H1 (cell line): ENCODE results near the gene FRMD5. TPM values are rescaled to one million over a fixed set of nuclear protein-coding genes. Genes with fewer than 3 reads are reported as not detected.

Experiments used
- CTCF ChIA-PET: fragments of 300-600 bp; sonication (Branson Sonifier 250); formaldehyde crosslinking; loops from one replicate; lab custom pipeline; 2021; ENCODE audit not compliant: partially characterized antibody; lab: Charles Lee
- POLR2A ChIA-PET: fragments of 300-600 bp; sonication (Branson Sonifier 250); formaldehyde crosslinking; loops from one replicate; lab custom pipeline; 2021; ENCODE audit warnings: inconsistent platforms; ENCODE audit not compliant: partially characterized antibody; lab: Charles Lee
- DNase-seq, 2 experiments: peaks; one replicate each; pipeline versions ENCODE4 v3.0.0 to v3.0.0-alpha.2; 2010 to 2022; ENCODE audit warnings: low spot score in 2 of 2, low read depth in 1 of 2, mixed read lengths in 1 of 2
- FAIRE-seq: peaks from 2 replicates; lab custom pipeline; 2011; peaks lifted over from hg19 to GRCh38; lab: Jason Lieb, UNC
- H2AFZ ChIP-seq: 2 replicates; pipeline ENCODE4 v1.8.1; 2012; ENCODE audit warnings: low read length, inconsistent platforms
- H2AK5ac ChIP-seq: 2 replicates; pipeline ENCODE4 v1.6.1; 2013; ENCODE audit warnings: low read depth, low read length
- H2BK120ac ChIP-seq: replicated peaks from 2 replicates; pipeline ENCODE3; 2013; ENCODE audit warnings: low read depth, low read length, inconsistent platforms
- H2BK12ac ChIP-seq: 2 replicates; pipeline ENCODE4 v1.6.1; 2013; ENCODE audit warnings: low read depth, low read length
- H2BK15ac ChIP-seq: 2 replicates; pipeline ENCODE4 v1.6.1; 2013; ENCODE audit warnings: low read length
- H2BK20ac ChIP-seq: 2 replicates; pipeline ENCODE4 v1.6.1; 2013; ENCODE audit warnings: low read length
- H2BK5ac ChIP-seq: 2 replicates; pipeline ENCODE4 v1.6.1; 2013; ENCODE audit warnings: low read depth, low read length
- H3K14ac ChIP-seq: 2 replicates; pipeline ENCODE4 v1.6.1; 2013; ENCODE audit warnings: inconsistent platforms; ENCODE audit not compliant: insufficient read length
- H3K18ac ChIP-seq: 2 replicates; pipeline ENCODE4 v1.6.1; 2013; ENCODE audit warnings: low read length; ENCODE audit errors: extremely low read depth
- H3K23ac ChIP-seq: 2 replicates; pipeline ENCODE4 v1.6.1; 2013; ENCODE audit warnings: inconsistent platforms; ENCODE audit not compliant: insufficient read length
- H3K23me2 ChIP-seq: 2 replicates; pipeline ENCODE4 v1.6.1; 2013; ENCODE audit warnings: low read depth, low read length
- H3K27ac ChIP-seq: 2 replicates; pipeline ENCODE4 v1.6.1; 2011; ENCODE audit warnings: low read depth, low read length, inconsistent platforms
- H3K27me3 ChIP-seq, 4 experiments: replicated peaks in 1 of 4; 1 replicate in 1 of 4; 2 replicates in 3 of 4; pipeline versions ENCODE4 v1.6.1 to v1.8.1; 2011 to 2013; ENCODE audit warnings: low read length in 3 of 4, mild to moderate bottlenecking in 3 of 4, inconsistent platforms in 2 of 4, mixed read lengths in 2 of 4, moderate library complexity in 1 of 4; ENCODE audit not compliant: control insufficient read depth in 3 of 4, insufficient read depth in 3 of 4; ENCODE audit errors: extremely low read depth in 1 of 4
- H3K36me3 ChIP-seq, 4 experiments: 2 replicates each; pipeline versions ENCODE4 v1.6.1 to v1.8.1; 2011 to 2013; ENCODE audit warnings: mild to moderate bottlenecking in 4 of 4, low read length in 3 of 4, moderate library complexity in 2 of 4, control low read depth in 1 of 4, inconsistent platforms in 1 of 4; ENCODE audit not compliant: insufficient read depth in 4 of 4, control insufficient read depth in 2 of 4
- H3K4ac ChIP-seq: replicated peaks from 2 replicates; pipeline ENCODE3; 2013; ENCODE audit warnings: low read length, low read depth, mixed read lengths, inconsistent platforms; ENCODE audit not compliant: insufficient read length
- H3K4me1 ChIP-seq, 4 experiments: replicated peaks in 1 of 4; 1 replicate in 1 of 4; 2 replicates in 3 of 4; pipeline versions ENCODE4 v1.6.1 to v1.8.1; 2011 to 2013; ENCODE audit warnings: low read length in 3 of 4, inconsistent platforms in 2 of 4, mixed read lengths in 1 of 4; ENCODE audit not compliant: insufficient read depth in 4 of 4, control insufficient read depth in 3 of 4
- H3K4me2 ChIP-seq, 2 experiments: 2 replicates each; pipeline versions ENCODE4 v1.6.1 to v1.8.1; 2011 to 2013; ENCODE audit warnings: low read depth in 2 of 2, low read length in 2 of 2, control low read depth in 1 of 2, inconsistent platforms in 1 of 2, mild to moderate bottlenecking in 1 of 2; ENCODE audit not compliant: insufficient read depth in 1 of 2
- H3K4me3 ChIP-seq, 4 experiments: fragments of 200-600, 300-600 bp in 1 of 4; sonication (generic), shearing (Covaris generic), sonication (Bioruptor Twin) in 1 of 4; 2 replicates each; pipeline versions ENCODE4 v1.5.1 to v1.8.1; 2011 to 2016; ENCODE audit warnings: low read length in 4 of 4, low read depth in 3 of 4, control low read depth in 2 of 4, inconsistent platforms in 2 of 4, mild to moderate bottlenecking in 2 of 4, mixed read lengths in 1 of 4, moderate library complexity in 1 of 4; ENCODE audit not compliant: insufficient read depth in 2 of 4; ENCODE audit errors: extremely low read depth in 1 of 4
- H3K56ac ChIP-seq: replicated peaks from 2 replicates; pipeline ENCODE3; 2013; ENCODE audit warnings: low read depth, mild to moderate bottlenecking, mixed read lengths, low read length, inconsistent platforms; ENCODE audit not compliant: insufficient read length
- H3K79me1 ChIP-seq: 2 replicates; pipeline ENCODE4 v1.6.1; 2013; ENCODE audit warnings: low read depth, low read length, control low read depth
- H3K79me2 ChIP-seq, 2 experiments: 2 replicates each; pipeline versions ENCODE4 v1.6.1 to v1.8.1; 2012 to 2013; ENCODE audit warnings: low read length in 2 of 2, mild to moderate bottlenecking in 2 of 2, inconsistent platforms in 1 of 2; ENCODE audit not compliant: insufficient read depth in 2 of 2, control insufficient read depth in 1 of 2
- H3K9ac ChIP-seq, 4 experiments: replicated peaks in 1 of 4; 1 replicate in 1 of 4; 2 replicates in 3 of 4; pipeline versions ENCODE4 v1.6.1 to v1.8.1; 2011 to 2013; ENCODE audit warnings: low read depth in 3 of 4, low read length in 3 of 4, control low read depth in 2 of 4, mild to moderate bottlenecking in 2 of 4, moderate library complexity in 2 of 4, inconsistent platforms in 1 of 4; ENCODE audit errors: extremely low read depth in 1 of 4
- H3K9me3 ChIP-seq, 2 experiments: 2 replicates each; pipeline versions ENCODE4 v1.6.1 to v1.8.1; 2012 to 2013; ENCODE audit warnings: mild to moderate bottlenecking in 2 of 2, moderate library complexity in 2 of 2, control low read depth in 1 of 2, inconsistent platforms in 1 of 2, low read depth in 1 of 2, low read length in 1 of 2, mixed read lengths in 1 of 2; ENCODE audit not compliant: insufficient read depth in 2 of 2
- H4K20me1 ChIP-seq, 2 experiments: replicated peaks in 1 of 2; 2 replicates each; pipeline versions ENCODE3 to v1.8.1; 2011 to 2013; ENCODE audit warnings: inconsistent platforms in 2 of 2, low read length in 2 of 2, mild to moderate bottlenecking in 1 of 2; ENCODE audit not compliant: insufficient read depth in 2 of 2, control insufficient read depth in 1 of 2
- H4K5ac ChIP-seq: 2 replicates; pipeline ENCODE4 v1.6.1; 2013; ENCODE audit warnings: low read length, low read depth, mixed read lengths, inconsistent platforms; ENCODE audit not compliant: insufficient read length
- H4K8ac ChIP-seq: 2 replicates; pipeline ENCODE4 v1.8.0; 2013; ENCODE audit warnings: mild to moderate bottlenecking, moderate library complexity, low read length, inconsistent platforms; ENCODE audit not compliant: insufficient read depth; ENCODE audit errors: extremely low read depth
- H4K91ac ChIP-seq: replicated peaks from 2 replicates; pipeline ENCODE3; 2013; ENCODE audit warnings: low read length, mixed read lengths, inconsistent platforms; ENCODE audit not compliant: insufficient read length
- EP300 ChIP-seq, 2 experiments: IDR thresholded peaks; 1 replicate in 1 of 2; 2 replicates in 1 of 2; pipeline ENCODE4 v1.6.1; 2011 to 2012; ENCODE audit warnings: low read depth in 2 of 2, low read length in 2 of 2, mild to moderate bottlenecking in 2 of 2, borderline replicate concordance in 1 of 2, inconsistent platforms in 1 of 2, moderate library complexity in 1 of 2
- FOSL1 ChIP-seq: IDR thresholded peaks from 2 replicates; pipeline ENCODE4 v1.6.1; 2011; ENCODE audit warnings: mild to moderate bottlenecking, low read depth, low read length, moderate library complexity; ENCODE audit not compliant: insufficient read depth
- POLR2A ChIP-seq, 2 experiments: IDR thresholded peaks; 1 replicate in 1 of 2; 2 replicates in 1 of 2; pipeline ENCODE4 v1.6.1; 2011; ENCODE audit warnings: low read depth in 2 of 2, low read length in 2 of 2, mild to moderate bottlenecking in 2 of 2; ENCODE audit errors: control extremely low read depth in 1 of 2
- WGBS, 2 experiments: shearing (Covaris generic) in 1 of 2; methylation state at CpG; one replicate each; pipeline versions ENCODE4 v1.1.6 to v1.1.7; 2013 to 2015; ENCODE audit warnings: low lambda C conversion rate in 2 of 2, mixed read lengths in 2 of 2, inconsistent platforms in 1 of 2, low coverage in 1 of 2, missing lambda C conversion rate in 1 of 2; ENCODE audit not compliant: insufficient replicate concordance in 2 of 2, insufficient coverage in 1 of 2, insufficient read length in 1 of 2; ENCODE audit errors: extremely low coverage in 1 of 2, missing lambda C conversion rate in 1 of 2; 5-methylcytosine and 5-hydroxymethylcytosine counted together
- polyA plus RNA-seq, 7 experiments: library from polyadenylated mRNA; depleted of rRNA in 3 of 7; stranded (reverse) in 5 of 7; unstranded in 2 of 7; fragments of >200 nt in 5 of 7; fragments of 200-250 nt in 2 of 7; gene quantifications; 1 replicate in 5 of 7; 2 replicates in 1 of 7; 4 replicates in 1 of 7; pipeline versions ENCODE4 v1.2.1 to v1.2.3, GENCODE V29; 2011 to 2013; ENCODE audit warnings: missing spikeins in 2 of 7, mixed read lengths in 2 of 7
- total RNA-seq: library from RNA; stranded (reverse); fragmentation: NEBNext Ultra II Directional; extraction: Animal tissue kit (Norgen Biotek cat#: 25700); gene quantifications from 2 replicates; pipeline ENCODE4 v1.2.1, GENCODE V29; 2021

The FRMD5 gene
- total and polyA plus RNA-seq, 2 of the 8 experiments (the other 6 are each of a cell fraction or from before 2014, with no cell fraction given): 10.1 to 12.6 TPM

DNA sequence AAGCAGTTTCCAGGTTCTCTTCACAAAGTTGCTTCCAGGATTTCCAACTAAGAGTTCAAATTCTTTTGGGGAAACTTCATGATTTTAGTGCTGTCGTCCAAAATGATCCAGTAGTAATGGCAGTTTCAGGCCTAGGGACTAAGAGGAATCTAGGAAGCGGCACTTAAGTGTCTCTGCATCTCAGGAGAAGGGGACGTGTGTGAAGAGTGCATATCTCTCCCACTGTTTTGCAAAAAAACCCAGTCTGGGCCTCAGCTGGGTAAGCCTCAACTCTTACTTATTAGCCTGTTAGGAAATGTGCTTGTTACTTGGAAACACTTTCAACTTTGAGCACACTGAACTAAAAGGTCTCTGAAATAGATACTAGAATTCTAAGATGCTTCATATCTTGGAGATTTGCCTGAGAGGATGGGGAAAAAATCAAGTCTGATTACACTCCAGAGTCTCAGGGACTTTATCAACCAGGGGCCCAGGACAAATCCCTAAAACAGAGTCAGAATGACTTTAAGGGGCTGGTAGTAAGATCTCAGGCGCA lies 286.5 kb downstream of the FRMD5 start:
- CTCF ChIA-PET: interaction anchor here (7.3 kb wide), 1 partner anchor 157 kb away, joined by 86 read pairs; no protein-coding TSS in a partner anchor
- no peaks in the 10 kb centered on the region for H3K27me3 ChIP-seq
- no peak overlapping the region for H3K56ac ChIP-seq
- H3K18ac ChIP-seq: no peak overlapping the region
- H3K4me2 ChIP-seq: no peak overlapping the region
- no peak overlapping the region for H2BK12ac ChIP-seq
- H2AFZ ChIP-seq: no peak overlapping the region
- no peak overlapping the region for H2BK15ac ChIP-seq
- H3K36me3 ChIP-seq: peaks cover 0 to 2% (median 0%) of the 10 kb centered on the region in 4 experiments; a peak in 2 of 8 replicates
- 89% methylated on average over 4 of the region's 4 CpGs; no CpG with 5 or more reads in 1 of the 2 experiments for WGBS, 2 experiments
- no peak overlapping the region for H2AK5ac ChIP-seq
- no peak overlapping the region for H2BK20ac ChIP-seq
- H3K14ac ChIP-seq: no peak overlapping the region
- no peaks in the 10 kb centered on the region for H3K79me2 ChIP-seq
- FAIRE-seq (no peak), DNase-seq (no peak)
- no peaks in the 10 kb centered on the region for H3K23me2 ChIP-seq
- H3K4me1 ChIP-seq: peaks cover 0 to under 1% (median under 1%) of the 10 kb centered on the region in 4 experiments; a peak in 2 of 7 replicates
- H4K8ac ChIP-seq: no peak overlapping the region
- no peak overlapping the region for H4K5ac ChIP-seq
- H3K27ac ChIP-seq: no peak overlapping the region
- no peaks in the 10 kb centered on the region for H4K20me1 ChIP-seq
- H2BK120ac ChIP-seq: no peak overlapping the region
- TF ChIP-seq POLR2A (IDR thresholded peaks at IDR 0.05; ENCODE audit: control extremely low read depth in 1 of 2, low read depth in 2 of 2, low read length in 2 of 2) (no peak), EP300 (IDR thresholded peaks at IDR 0.05; ENCODE audit: borderline replicate concordance in 1 of 2, low read depth in 2 of 2, low read length in 2 of 2) (no peak), FOSL1 (no peak)
- H3K9ac ChIP-seq: no peak overlapping the region
- no peaks in the 10 kb centered on the region for H3K79me1 ChIP-seq
- no peak overlapping the region for H3K23ac ChIP-seq
- H3K4ac ChIP-seq: no peak overlapping the region
- H3K4me3 ChIP-seq: no peak overlapping the region
- POLR2A ChIA-PET: interaction anchor here (1.3 kb wide), 1 partner anchor 19 kb away, joined by 3 read pairs; no protein-coding TSS in a partner anchor
- no peak overlapping the region for H4K91ac ChIP-seq
- no peak overlapping the region for H2BK5ac ChIP-seq
- H3K9me3 ChIP-seq: no peaks in the 10 kb centered on the region
